ENCODE data around the gene FGF9. TPM values are rescaled to one million over a fixed set of nuclear protein-coding genes. Genes with fewer than 3 reads are reported as not detected.

FGF9 gene
- total and polyA plus RNA-seq, 8 donors, result 0.14 to 2.2 (median 0.27) TPM; not detected in 2

DNA sequence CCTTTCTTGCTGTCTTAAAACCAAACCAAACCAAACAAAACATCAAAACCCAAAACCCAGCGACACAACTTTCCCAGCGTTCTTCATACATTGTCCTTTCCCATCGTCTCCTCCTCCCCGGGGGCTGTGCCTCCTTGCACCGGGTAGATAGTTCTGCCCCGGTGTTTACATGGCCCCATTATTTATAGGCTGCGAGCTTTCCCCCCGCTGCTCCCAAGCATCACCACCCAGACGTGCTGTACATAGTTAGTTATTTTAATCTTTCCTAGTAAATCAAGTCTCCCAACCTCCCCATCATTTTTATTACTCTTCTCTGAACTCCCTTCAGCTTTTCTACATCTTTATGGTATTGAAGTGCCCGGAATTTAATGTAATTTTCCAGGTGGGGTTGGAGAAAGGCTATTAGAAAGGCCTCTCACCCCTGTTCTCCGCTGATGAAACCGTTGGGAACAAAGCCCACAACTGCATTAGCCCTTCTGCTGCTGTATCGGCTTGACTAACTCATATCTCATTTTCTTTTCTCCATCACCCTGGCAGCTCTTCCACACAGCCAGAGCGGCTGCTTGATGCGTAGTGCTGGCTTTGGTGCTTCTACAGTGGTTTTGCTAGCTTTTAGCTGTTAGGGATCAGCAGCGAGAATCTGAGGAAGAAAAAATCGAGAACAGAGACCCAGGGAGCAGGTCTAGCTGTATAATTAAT, 53.1 kb downstream of the FGF9 start:
- peaks cover 0 to 28% (median 0%) of the 10 kb centered on the region in 3 donors for H3K27me3 ChIP-seq
- peak in 1 of 2 donors; percentile 58 for DNase-seq
- WGBS, 5 donors, result 64 to 88% (median 80%) methylated on average over 17 of the region's 17 CpGs
- TF ChIP-seq POLR2AphosphoS5 (IDR thresholded peaks at IDR 0.05) (no peak), EP300 (IDR thresholded peaks at IDR 0.05) (no peak), POLR2A (IDR thresholded peaks at IDR 0.05) (no peak)
- TF ChIP-seq, protein P1, sequence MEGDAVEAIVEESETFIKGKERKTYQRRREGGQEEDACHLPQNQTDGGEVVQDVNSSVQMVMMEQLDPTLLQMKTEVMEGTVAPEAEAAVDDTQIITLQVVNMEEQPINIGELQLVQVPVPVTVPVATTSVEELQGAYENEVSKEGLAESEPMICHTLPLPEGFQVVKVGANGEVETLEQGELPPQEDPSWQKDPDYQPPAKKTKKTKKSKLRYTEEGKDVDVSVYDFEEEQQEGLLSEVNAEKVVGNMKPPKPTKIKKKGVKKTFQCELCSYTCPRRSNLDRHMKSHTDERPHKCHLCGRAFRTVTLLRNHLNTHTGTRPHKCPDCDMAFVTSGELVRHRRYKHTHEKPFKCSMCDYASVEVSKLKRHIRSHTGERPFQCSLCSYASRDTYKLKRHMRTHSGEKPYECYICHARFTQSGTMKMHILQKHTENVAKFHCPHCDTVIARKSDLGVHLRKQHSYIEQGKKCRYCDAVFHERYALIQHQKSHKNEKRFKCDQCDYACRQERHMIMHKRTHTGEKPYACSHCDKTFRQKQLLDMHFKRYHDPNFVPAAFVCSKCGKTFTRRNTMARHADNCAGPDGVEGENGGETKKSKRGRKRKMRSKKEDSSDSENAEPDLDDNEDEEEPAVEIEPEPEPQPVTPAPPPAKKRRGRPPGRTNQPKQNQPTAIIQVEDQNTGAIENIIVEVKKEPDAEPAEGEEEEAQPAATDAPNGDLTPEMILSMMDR (IDR thresholded peaks at IDR 0.05), result no peak
- no peak overlapping the region for H3K27ac ChIP-seq
- no peaks in the 10 kb centered on the region for H3K4me1 ChIP-seq
- no peak overlapping the region for H3K4me3 ChIP-seq
- intact Hi-C loops (cut with DNase I; ENCODE audit: low total_unique reads), result no loop called here
- H3K9me3 ChIP-seq, result no peaks in the 10 kb centered on the region
- H3K36me3 ChIP-seq, result no peaks in the 10 kb centered on the region

DNA sequence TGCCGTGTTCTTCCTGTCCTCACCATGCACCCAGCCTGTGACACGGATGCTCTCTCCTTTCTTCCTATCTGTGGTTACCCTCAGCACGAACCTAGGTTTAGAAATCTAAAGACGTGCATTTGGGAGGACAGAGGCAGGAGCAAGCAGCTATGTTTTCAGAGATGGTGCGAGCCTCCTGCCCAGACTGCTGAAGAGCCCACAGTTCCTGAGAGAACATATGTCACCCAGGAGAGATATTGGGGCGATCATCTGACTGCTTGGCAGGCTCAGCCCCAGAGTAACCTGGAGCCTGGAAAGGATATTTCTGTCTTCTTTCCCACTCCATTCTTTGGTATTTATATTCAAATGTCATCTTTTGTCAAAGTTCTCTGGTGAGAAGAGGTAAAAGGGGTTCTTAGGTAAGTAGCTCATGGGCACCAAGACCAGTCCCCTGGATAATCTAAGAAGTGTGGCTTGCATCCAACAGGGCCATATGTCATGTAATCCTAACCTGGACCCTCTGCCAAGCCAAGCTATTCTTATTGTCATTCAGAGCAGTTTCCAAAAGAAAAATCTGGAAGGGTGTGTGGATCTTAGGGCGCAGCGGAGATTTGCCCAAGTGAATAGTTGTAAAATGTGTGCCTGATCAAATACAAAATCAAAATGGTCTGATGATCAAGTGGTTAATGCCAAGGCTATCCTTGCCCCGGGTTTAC, 59.5 kb downstream of the FGF9 start:
- Histone ChIP-seq H3K36me3 (no peaks in the 10 kb centered on the region), H3K4me1 (no peaks in the 10 kb centered on the region), H3K9me3 (peaks cover 0 to 10% (median 8%) of the 10 kb centered on the region in 4 donors), H3K27ac (no peak overlapping the region), H3K27me3 (no peaks in the 10 kb centered on the region), H3K4me3 (no peak overlapping the region)
- TF ChIP-seq, protein P1 (IDR thresholded peaks at IDR 0.05), result no peak
- TF ChIP-seq EP300 (IDR thresholded peaks at IDR 0.05) (no peak), POLR2A (IDR thresholded peaks at IDR 0.05) (no peak), POLR2AphosphoS5 (IDR thresholded peaks at IDR 0.05) (no peak)
- intact Hi-C loops (cut with DNase I; ENCODE audit: low total_unique reads), result no loop called here
- 83 to 87% (median 86%) methylated on average over 9 of the region's 9 CpGs for WGBS, 5 donors
- no peak for DNase-seq

DNA sequence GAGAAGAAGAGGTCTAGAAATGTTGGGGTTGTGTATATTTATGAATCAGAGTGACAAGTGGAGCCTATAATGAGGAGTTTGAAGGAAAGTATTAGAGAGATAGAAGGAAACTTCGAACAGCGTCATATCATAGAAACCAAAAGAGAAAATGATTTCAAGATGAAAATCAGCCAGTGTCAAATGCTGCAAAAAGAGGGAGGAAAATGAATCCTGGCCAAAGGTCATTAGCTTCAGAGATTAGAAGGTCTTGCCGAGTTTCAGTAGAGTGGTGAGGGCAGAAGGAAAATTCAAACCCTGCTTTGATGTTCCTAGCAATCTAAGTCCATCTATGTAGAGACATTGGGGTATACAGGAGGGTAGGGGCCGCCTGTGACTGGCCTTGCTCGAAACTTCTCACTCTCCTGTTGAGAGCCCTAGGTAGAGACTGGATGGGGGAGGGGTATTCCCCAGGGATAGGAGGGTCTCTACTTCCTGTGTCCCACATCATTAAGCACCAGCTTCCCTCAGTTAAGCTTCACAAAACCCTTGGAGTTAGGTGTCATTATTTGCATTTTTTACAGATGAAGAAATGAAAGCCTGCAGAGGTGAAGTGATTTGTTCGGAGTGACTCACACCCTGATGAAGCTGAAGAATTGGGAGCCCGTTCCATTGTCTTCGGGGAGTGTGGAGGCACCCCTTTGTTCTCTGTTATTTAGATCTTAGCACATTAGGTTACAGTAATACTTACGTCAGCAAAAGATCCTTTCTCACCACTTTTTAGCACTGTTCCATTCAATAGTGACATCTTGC, 62.8 kb downstream of the FGF9 start:
- TF ChIP-seq, protein P1 (IDR thresholded peaks at IDR 0.05), result no peak
- no peak for TF ChIP-seq EP300 (IDR thresholded peaks at IDR 0.05)
- no peak for TF ChIP-seq POLR2AphosphoS5 (IDR thresholded peaks at IDR 0.05)
- TF ChIP-seq POLR2A (IDR thresholded peaks at IDR 0.05), result no peak
- H3K27ac ChIP-seq, result no peak overlapping the region
- peaks cover 0 to 10% (median 8%) of the 10 kb centered on the region in 4 donors for H3K9me3 ChIP-seq
- peaks cover 0 to 15% (median 12%) of the 10 kb centered on the region in 4 donors for H3K4me1 ChIP-seq
- peaks cover 0 to 10% (median 0%) of the 10 kb centered on the region in 3 donors for H3K27me3 ChIP-seq
- intact Hi-C loops (cut with DNase I; ENCODE audit: low total_unique reads), result no loop called here
- H3K4me3 ChIP-seq, result no peak overlapping the region
- 63 to 78% (median 76%) methylated on average over 9 of the region's 9 CpGs for WGBS, 5 donors
- no peak for DNase-seq
- no peaks in the 10 kb centered on the region for H3K36me3 ChIP-seq

DNA sequence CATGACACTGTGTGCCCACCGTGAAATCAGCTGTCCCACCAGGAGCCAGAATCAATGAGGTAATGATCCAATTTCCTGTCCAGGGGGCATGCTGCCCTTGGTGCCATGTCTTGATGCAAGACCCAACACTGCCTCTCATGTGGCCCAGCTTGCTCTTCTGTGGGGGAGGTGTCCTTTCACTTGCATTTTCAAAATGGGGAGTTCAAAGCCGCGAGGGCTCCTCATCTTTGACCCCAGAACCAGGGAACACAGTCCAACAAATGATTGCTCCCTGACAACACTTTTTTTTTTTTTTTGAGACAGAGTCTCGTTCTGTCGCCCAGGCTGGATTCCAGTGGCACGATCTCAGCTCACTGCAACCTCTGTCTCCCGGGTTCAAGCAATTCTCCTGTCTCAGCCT, 64.1 kb downstream of the FGF9 start:
- DNase-seq, result no peak

More for the DNA sequence above, 64.1 kb downstream of the FGF9 start:
- TF ChIP-seq POLR2A (IDR thresholded peaks at IDR 0.05) (no peak), POLR2AphosphoS5 (IDR thresholded peaks at IDR 0.05) (no peak), EP300 (IDR thresholded peaks at IDR 0.05) (no peak)
- TF ChIP-seq, protein P1 (IDR thresholded peaks at IDR 0.05), result no peak
- no peak overlapping the region for H3K4me3 ChIP-seq
- H3K27ac ChIP-seq, result no peak overlapping the region
- no peaks in the 10 kb centered on the region for H3K36me3 ChIP-seq
- intact Hi-C loops (cut with DNase I; ENCODE audit: low total_unique reads), result no loop called here
- peaks cover 0 to 10% (median 8%) of the 10 kb centered on the region in 4 donors for H3K9me3 ChIP-seq
- H3K27me3 ChIP-seq, result peaks cover 0 to 19% (median 0%) of the 10 kb centered on the region in 3 donors
- H3K4me1 ChIP-seq, result peaks cover 0 to 15% (median 12%) of the 10 kb centered on the region in 4 donors
- WGBS, 5 donors, result 83 to 99% (median 93%) methylated on average over 7 of the region's 7 CpGs

Measured in stomach (tissue), 9 donors.